Ovary (tissue), 3 donors: ENCODE data around the gene MAN2A1.

ENCODE experiments used
- CTCF ChIP-seq, 3 donors: fragments of 450-650 bp in 2 of 3; fragments of 200-600 bp in 1 of 3; IDR thresholded peaks; one replicate each; pipeline versions ENCODE4 v1.5.1 to v1.8.0; 2016 to 2022; ENCODE audit warnings: antibody characterized with exemption in 3 of 3, mild to moderate bottlenecking in 1 of 3
- POLR2A ChIP-seq: fragments of 450-650 bp; IDR thresholded peaks from one replicate; pipeline ENCODE4 v1.6.1; 2017; ENCODE audit warnings: antibody characterized with exemption, mild to moderate bottlenecking, moderate library complexity
- donor health status: DM: no; HTN: no; CAD: no.

DNA sequence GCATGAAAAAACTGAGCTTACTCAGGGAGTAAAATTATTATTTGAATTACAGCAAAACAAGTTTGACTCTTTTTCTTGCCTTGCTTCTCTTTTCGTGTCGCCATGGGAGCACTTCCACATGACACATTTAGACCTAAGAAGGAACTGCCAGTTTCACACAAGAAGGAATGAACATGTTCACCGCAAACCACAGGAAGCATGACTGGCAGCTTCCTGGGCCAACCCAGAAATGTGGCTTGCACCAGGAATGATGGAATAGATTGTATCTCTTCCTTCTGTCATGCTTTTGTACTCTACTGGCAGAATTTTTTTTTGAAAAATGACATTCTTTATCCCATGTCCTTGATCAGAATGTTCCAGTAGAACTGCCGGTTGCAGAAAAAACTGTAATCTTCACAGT, 32.9 kb upstream of the MAN2A1 start:
- TF ChIP-seq CTCF (IDR thresholded peaks at IDR 0.05) (no peak), POLR2A (no peak)
